T-helper 2 cell treated with Interferon-gamma antibody and Interleukin-4, amounts not matched to agents 5 μg/mL and 100 μg/mL, for 36 hours (primary cell): Measurements from ENCODE around the gene ARSB.
"Not testable (repeated sequence)": the region's sequence is repeated elsewhere in the genome, so short reads cannot be mapped to it uniquely, and the experiment has no call there.

Source experiments
- DNase-seq: peaks from one replicate; pipeline ENCODE4 v3.0.0; 2021; ENCODE audit warnings: low spot score
- H3K27ac Mint-ChIP-seq: one replicate; pipeline ENCODE4 v1.8.0; 2021; ENCODE audit warnings: mild to moderate bottlenecking, mixed read lengths
- H3K27me3 Mint-ChIP-seq: one replicate; pipeline ENCODE4 v1.8.0; 2021; ENCODE audit warnings: low read depth, mixed read lengths
- H3K36me3 Mint-ChIP-seq: one replicate; pipeline ENCODE4 v1.8.0; 2021; ENCODE audit warnings: low read depth, mixed read lengths
- H3K4me1 Mint-ChIP-seq: one replicate; pipeline ENCODE4 v1.8.0; 2021; ENCODE audit warnings: low read depth, mixed read lengths
- H3K4me3 Mint-ChIP-seq: one replicate; pipeline ENCODE4 v1.8.0; 2022; ENCODE audit warnings: mild to moderate bottlenecking, moderate library complexity, mixed read lengths
- H3K9me3 Mint-ChIP-seq: one replicate; pipeline ENCODE4 v1.8.0; 2021; ENCODE audit warnings: mixed read lengths

ARSB gene

DNA sequence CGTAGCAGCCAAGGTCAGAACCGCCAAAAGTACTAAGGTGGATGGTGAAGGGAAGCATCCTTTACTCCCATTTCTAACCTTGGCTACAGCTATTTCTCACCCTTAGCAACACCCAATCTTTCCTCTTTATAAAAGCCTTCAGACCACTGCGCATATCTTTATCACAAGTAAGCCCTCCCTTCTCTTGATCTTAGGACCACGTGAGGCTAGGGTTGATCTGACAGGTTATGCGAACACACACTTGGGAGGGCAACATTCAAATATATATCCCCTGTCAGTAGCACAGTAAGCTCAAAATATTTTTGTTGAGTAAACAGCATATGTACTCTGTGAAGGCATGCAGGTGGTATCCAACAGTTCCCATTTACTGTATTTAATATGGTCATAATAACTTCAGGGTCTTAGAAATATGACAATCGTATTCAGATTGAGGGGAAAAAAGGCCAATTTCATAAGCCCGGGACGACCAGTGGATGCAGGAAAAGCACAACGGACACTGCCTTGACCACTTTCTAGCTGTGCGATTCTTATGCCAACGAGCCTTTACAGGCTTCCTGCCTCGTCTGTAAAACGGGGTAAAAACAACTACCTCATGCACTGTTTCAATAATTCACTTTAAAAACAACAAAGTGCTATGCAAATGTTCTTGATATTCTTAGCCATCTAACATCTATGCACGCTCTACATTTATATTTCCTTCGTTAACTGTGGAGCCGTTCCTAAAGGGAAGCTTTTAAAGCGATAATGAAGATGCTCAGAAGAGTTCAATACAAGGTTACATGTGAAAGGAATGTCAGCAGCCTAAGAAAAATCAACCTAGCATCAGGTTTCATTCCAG is 1.3 kb downstream of the ARSB start:
- Mint-ChIP-seq H3K4me1 (peaks cover 44% of the 10 kb centered on the region), H3K9me3 (no peaks in the 10 kb centered on the region)
- DNase-seq: no peak

GRCh38 chr5:78983194-78983593 is 1.9 kb downstream of the ARSB start:
- H3K4me1 Mint-ChIP-seq: peaks cover 45% of the 10 kb centered on the region
- not testable (repeated sequence) for DNase-seq, H3K9me3 Mint-ChIP-seq, H3K27me3 Mint-ChIP-seq, H3K36me3 Mint-ChIP-seq
- H3K27ac Mint-ChIP-seq: peak overlapping the region; percentile 90
- H3K4me3 Mint-ChIP-seq: peak overlapping the region; percentile 91

More for the DNA sequence above, 1.3 kb downstream of the ARSB start:
- Mint-ChIP-seq H3K27me3 (no peaks in the 10 kb centered on the region), H3K36me3 (peaks cover 2% of the 10 kb centered on the region), H3K4me3 (peak overlapping the region; percentile 91), H3K27ac (peak overlapping the region; percentile 90)

DNA sequence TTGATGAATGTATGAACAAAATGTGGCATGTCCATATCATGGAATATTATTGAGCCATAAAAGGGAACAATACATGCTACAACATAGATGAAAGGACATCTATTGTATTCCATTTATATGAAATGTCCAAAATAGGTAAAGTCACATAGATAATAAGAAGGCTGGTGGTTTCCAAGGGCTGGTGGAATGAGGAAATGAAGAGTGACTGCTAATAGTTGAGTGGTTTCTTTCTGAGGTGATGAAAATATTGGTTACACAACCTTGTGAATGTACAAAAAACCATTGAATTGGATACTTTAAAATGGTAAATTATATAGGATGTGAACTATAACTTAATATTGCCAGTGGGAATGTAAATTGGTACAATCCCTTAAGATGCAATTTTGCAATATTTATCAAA is 5.2 kb downstream of the ARSB start:
- H3K4me1 Mint-ChIP-seq: peaks cover 39% of the 10 kb centered on the region
- H3K4me3 Mint-ChIP-seq: no peak overlapping the region
- H3K36me3 Mint-ChIP-seq: peaks cover 1% of the 10 kb centered on the region
- no peaks in the 10 kb centered on the region for H3K27me3 Mint-ChIP-seq
- H3K27ac Mint-ChIP-seq: no peak overlapping the region
- H3K9me3 Mint-ChIP-seq: no peaks in the 10 kb centered on the region
- no peak for DNase-seq

- Mint-ChIP-seq H3K4me3 (no peak overlapping the region), H3K9me3 (no peaks in the 10 kb centered on the region), H3K4me1 (peaks cover 39% of the 10 kb centered on the region), H3K27me3 (no peaks in the 10 kb centered on the region), H3K27ac (no peak overlapping the region), H3K36me3 (peaks cover 1% of the 10 kb centered on the region)
- no peak for DNase-seq
These were observed 5.9 kb downstream of the ARSB start for GRCh38 chr5:78979117-78979742.

DNA sequence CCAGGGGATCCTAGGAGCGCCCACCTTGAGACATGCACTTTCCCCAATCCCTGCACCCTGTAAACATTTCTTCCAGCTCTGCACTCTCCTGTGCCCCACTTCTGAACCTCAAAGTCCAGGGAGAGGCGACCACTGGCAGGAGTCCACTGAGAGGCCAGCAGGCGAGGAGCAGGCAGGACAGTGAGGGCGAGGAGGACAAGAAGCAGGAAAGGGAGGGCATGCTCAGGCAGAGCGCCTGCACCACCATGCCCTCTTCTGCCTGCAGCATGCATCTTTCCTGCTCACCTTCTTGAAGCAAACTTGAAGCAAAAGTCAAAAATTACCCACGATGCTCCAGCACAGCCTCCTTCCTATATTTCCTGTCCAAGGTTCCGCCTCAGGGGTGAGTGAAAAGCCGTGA is 10.1 kb downstream of the ARSB start:
- Mint-ChIP-seq H3K27me3 (no peaks in the 10 kb centered on the region), H3K27ac (no peak overlapping the region), H3K4me3 (no peak overlapping the region), H3K36me3 (no peaks in the 10 kb centered on the region), H3K4me1 (peaks cover 17% of the 10 kb centered on the region), H3K9me3 (no peaks in the 10 kb centered on the region)
- no peak for DNase-seq

DNA sequence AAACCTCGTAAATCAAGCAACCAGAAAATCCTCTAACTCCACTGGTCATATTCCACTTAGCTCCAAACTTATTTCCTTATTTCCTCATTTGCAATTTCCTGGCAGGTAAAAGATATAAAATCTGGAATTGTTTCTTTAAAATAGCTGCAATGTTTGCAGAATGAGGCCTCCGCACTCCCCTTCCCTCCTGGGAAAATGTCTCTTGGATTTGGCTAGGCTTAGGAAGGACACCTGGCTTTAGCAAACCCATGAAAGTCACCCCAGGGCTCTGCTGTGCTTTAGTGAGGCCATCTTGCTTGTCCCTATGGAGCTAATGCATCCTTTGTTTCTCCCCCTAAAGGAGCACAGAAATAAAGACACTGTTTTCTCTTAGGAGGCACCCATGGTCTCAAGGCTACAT is 10.5 kb downstream of the ARSB start:
- no peaks in the 10 kb centered on the region for H3K9me3 Mint-ChIP-seq
- no peak for DNase-seq
- H3K27me3 Mint-ChIP-seq: no peaks in the 10 kb centered on the region
- no peak overlapping the region for H3K27ac Mint-ChIP-seq
- H3K4me1 Mint-ChIP-seq: peaks cover 14% of the 10 kb centered on the region
- H3K4me3 Mint-ChIP-seq: no peak overlapping the region
- H3K36me3 Mint-ChIP-seq: no peaks in the 10 kb centered on the region

DNA sequence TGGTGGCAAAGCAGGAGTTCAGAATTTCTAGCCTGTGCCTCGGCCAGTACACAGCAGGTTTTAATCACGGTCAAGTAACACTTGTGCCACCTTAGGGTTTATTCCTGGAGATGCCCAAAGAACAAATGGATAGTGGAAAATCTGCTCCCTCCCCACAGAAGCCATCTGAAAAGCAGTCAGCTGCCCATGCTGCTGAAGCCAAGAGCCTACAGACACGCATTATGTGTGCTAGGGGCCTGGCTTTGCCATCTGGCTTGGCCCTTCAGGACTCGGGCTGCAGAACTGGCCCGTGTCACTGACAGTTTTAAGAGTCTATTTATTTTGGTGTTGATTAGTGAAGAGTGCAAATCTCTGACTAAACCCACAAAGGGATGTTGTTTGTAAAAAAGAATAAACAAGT is 11.1 kb downstream of the ARSB start:
- no peaks in the 10 kb centered on the region for H3K9me3 Mint-ChIP-seq
- H3K27ac Mint-ChIP-seq: no peak overlapping the region

GRCh38 chr5:78972654-78973428 is 12.3 kb downstream of the ARSB start:
- Mint-ChIP-seq H3K4me3 (no peak overlapping the region), H3K27ac (no peak overlapping the region)

More for the DNA sequence above, 11.1 kb downstream of the ARSB start:
- no peak for DNase-seq
- Mint-ChIP-seq H3K4me1 (peaks cover 9% of the 10 kb centered on the region), H3K4me3 (no peak overlapping the region), H3K36me3 (no peaks in the 10 kb centered on the region), H3K27me3 (no peaks in the 10 kb centered on the region)

GRCh38 chr5:78971998-78972397 is 13.1 kb downstream of the ARSB start:
- Mint-ChIP-seq H3K4me1 (peaks cover 2% of the 10 kb centered on the region), H3K36me3 (peaks cover 2% of the 10 kb centered on the region), H3K9me3 (no peaks in the 10 kb centered on the region), H3K27me3 (no peaks in the 10 kb centered on the region), H3K27ac (no peak overlapping the region), H3K4me3 (no peak overlapping the region)
- DNase-seq: no peak

More at GRCh38 chr5:78972654-78973428, 12.3 kb downstream of the ARSB start:
- H3K36me3 Mint-ChIP-seq: no peaks in the 10 kb centered on the region
- no peaks in the 10 kb centered on the region for H3K27me3 Mint-ChIP-seq
- peaks cover 7% of the 10 kb centered on the region for H3K4me1 Mint-ChIP-seq
- no peaks in the 10 kb centered on the region for H3K9me3 Mint-ChIP-seq
- no peak for DNase-seq

DNA sequence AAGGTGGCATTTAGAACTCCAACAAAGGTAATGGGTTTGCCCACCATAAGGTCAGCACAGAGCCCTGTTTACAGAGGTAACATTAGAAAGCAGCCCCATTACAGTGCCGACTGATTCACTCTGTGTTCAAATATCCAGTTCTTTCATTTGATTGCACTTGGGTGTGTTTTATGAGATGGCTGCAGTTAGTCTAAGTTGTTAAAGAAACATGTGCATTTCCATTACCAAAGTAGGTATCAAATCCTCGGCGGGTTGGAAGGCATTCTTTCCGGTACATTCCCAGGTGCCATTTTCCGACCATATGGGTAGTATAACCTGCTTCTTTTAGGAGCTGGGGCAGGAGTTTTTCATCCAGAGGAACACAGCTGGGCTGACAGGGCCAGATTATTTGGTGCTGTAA is 16.3 kb downstream of the ARSB start:
- Mint-ChIP-seq H3K36me3 (peaks cover 7% of the 10 kb centered on the region), H3K27ac (no peak overlapping the region), H3K9me3 (no peaks in the 10 kb centered on the region), H3K4me1 (no peaks in the 10 kb centered on the region), H3K4me3 (no peak overlapping the region), H3K27me3 (no peaks in the 10 kb centered on the region)
- DNase-seq: no peak

DNA sequence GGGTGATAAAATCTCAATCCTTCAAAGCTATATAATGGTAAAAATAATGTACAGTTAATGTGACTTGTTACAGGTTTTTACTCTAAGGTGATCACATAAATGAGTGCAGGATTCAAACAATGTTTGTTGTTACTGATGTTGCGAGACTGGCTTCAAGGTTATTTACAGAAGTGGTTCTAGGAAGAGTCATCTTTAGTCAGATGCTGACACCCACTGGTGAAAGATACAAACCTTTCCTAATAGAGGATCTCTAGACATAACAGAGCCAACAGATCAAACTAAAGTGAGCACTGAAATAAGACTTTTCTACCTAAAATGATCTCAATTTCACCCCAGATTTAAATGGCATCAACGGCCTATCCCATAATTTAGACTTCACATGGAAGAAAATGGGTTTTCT is 20.2 kb downstream of the ARSB start:
- H3K9me3 Mint-ChIP-seq: no peaks in the 10 kb centered on the region
- no peaks in the 10 kb centered on the region for H3K27me3 Mint-ChIP-seq
- no peaks in the 10 kb centered on the region for H3K4me1 Mint-ChIP-seq
- no peak for DNase-seq
- peaks cover 9% of the 10 kb centered on the region for H3K36me3 Mint-ChIP-seq
- no peak overlapping the region for H3K4me3 Mint-ChIP-seq
- H3K27ac Mint-ChIP-seq: no peak overlapping the region

- DNase-seq: no peak
- no peaks in the 10 kb centered on the region for H3K27me3 Mint-ChIP-seq
- H3K27ac Mint-ChIP-seq: no peak overlapping the region
- peaks cover 7% of the 10 kb centered on the region for H3K36me3 Mint-ChIP-seq
- H3K4me1 Mint-ChIP-seq: no peaks in the 10 kb centered on the region
- no peak overlapping the region for H3K4me3 Mint-ChIP-seq
- no peaks in the 10 kb centered on the region for H3K9me3 Mint-ChIP-seq
These were observed 23.4 kb downstream of the ARSB start for GRCh38 chr5:78961743-78962142.

GRCh38 chr5:78959767-78960166 is 25.3 kb downstream of the ARSB start:
- Mint-ChIP-seq H3K4me1 (no peaks in the 10 kb centered on the region), H3K4me3 (no peak overlapping the region)

More at GRCh38 chr5:78959767-78960166, 25.3 kb downstream of the ARSB start:
- H3K27ac Mint-ChIP-seq: no peak overlapping the region
- peaks cover 9% of the 10 kb centered on the region for H3K36me3 Mint-ChIP-seq
- H3K9me3 Mint-ChIP-seq: no peaks in the 10 kb centered on the region
- DNase-seq: no peak
- H3K27me3 Mint-ChIP-seq: no peaks in the 10 kb centered on the region
